ENCODE data around the gene COX7A2.

DNA sequence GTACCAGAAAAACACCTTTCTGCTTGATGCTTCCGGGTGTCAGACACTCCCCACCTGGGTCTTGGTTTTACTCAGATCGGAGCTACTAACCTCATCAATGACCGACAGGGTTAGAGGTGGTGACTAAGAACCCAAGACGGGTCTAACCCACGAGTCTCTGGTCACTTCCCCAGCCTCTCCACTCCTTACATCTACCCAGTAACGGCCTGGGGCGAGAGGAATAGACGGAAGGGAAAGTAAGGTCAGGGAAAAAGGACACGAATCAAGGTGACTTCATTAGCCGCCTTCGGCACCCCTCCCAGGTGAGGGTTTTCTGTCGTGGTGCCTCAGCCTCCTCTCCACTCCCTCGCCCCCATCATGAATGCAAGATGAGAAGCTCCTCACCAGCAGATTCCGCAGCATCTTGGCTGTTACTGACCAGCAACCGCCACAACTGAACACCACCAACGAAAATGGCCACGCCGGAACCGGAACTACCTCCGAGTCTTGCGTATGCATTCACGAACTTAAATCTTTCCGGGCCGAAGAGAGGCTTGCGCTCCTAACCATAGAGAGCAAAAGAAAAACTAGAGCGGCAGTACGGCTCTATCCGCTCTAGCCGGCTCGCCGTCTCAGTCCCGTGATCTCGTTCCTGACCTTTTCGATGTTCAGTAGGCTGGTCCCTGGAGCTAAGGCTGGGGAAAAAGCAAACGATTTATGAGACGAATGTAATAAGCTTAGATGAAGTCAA is at the start of gene COX7A2:
- TF ChIP-seq, protein P1, sequence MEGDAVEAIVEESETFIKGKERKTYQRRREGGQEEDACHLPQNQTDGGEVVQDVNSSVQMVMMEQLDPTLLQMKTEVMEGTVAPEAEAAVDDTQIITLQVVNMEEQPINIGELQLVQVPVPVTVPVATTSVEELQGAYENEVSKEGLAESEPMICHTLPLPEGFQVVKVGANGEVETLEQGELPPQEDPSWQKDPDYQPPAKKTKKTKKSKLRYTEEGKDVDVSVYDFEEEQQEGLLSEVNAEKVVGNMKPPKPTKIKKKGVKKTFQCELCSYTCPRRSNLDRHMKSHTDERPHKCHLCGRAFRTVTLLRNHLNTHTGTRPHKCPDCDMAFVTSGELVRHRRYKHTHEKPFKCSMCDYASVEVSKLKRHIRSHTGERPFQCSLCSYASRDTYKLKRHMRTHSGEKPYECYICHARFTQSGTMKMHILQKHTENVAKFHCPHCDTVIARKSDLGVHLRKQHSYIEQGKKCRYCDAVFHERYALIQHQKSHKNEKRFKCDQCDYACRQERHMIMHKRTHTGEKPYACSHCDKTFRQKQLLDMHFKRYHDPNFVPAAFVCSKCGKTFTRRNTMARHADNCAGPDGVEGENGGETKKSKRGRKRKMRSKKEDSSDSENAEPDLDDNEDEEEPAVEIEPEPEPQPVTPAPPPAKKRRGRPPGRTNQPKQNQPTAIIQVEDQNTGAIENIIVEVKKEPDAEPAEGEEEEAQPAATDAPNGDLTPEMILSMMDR (IDR thresholded peaks at IDR 0.05) = no peak
- TF ChIP-seq EZH2phosphoT487 (IDR thresholded peaks at IDR 0.05) (no peak), EZH2 (IDR thresholded peaks at IDR 0.05) (no peak)

Data from neural progenitor cell (in vitro differentiated cells).